Pancreas (tissue), 10 donors: ENCODE data around the gene UBAC2. TPM values are rescaled to one million over a fixed set of nuclear protein-coding genes. Genes with fewer than 3 reads are reported as not detected.

Experiments
- ATAC-seq, 4 donors: fragments of 200-7000 bp; cut with Tn5 transposase; one replicate each; pipeline versions ENCODE4 v1.8.0 to v1.9.1; 2020; ENCODE audit warnings: mild to moderate bottlenecking in 4 of 4, moderate library complexity in 4 of 4
- DNase-seq, 6 donors: peaks; one replicate each; pipeline ENCODE4 v3.0.0-alpha.2; 2020
- FAIRE-seq: peaks from 2 replicates; lab custom pipeline; 2012; peaks lifted over from hg19 to GRCh38; lab: Jason Lieb, UNC
- H3K27ac ChIP-seq, 4 donors: fragments of 200-600 bp; sonication (generic); 1 replicate in 3 of 4; 2 replicates in 1 of 4; pipeline versions ENCODE4 v1.5.0 to v1.8.0; 2020
- H3K27me3 ChIP-seq, 4 donors: fragments of 200-600 bp; one replicate each; pipeline ENCODE4 v1.8.0; 2021
- H3K36me3 ChIP-seq, 3 donors: fragments of 200-600 bp; sonication (generic) in 1 of 3; one replicate each; pipeline versions ENCODE4 v1.5.0 to v1.8.0; 2020 to 2021
- H3K4me1 ChIP-seq, 3 donors: fragments of 200-600 bp; one replicate each; pipeline ENCODE4 v1.8.0; 2021
- H3K4me3 ChIP-seq, 4 donors: fragments of 200-600 bp; sonication (generic) in 2 of 4; one replicate each; pipeline versions ENCODE4 v1.5.0 to v1.8.0; 2020 to 2021
- H3K9me3 ChIP-seq, 4 donors: fragments of 200-600 bp; one replicate each; pipeline ENCODE4 v1.8.0; 2021
- CTCF ChIP-seq, 4 donors: fragments of 200-600 bp; sonication (generic) in 3 of 4; IDR thresholded peaks; one replicate each; pipeline versions ENCODE4 v1.5.0 to v1.8.0; 2021; ENCODE audit warnings: antibody characterized with exemption in 4 of 4
- WGBS, 2 donors: extraction: QIAGEN DNeasy Blood & Tissue Kit; methylation state at CpG; one replicate each; pipeline ENCODE4 v1.1.7; 2013; 5-methylcytosine and 5-hydroxymethylcytosine counted together
- intact Hi-C, 3 donors: fragments of 100-400 bp; cut with DNase I; formaldehyde crosslinking; loops; one replicate each; pipeline versions ENCODE4 v1.11.1 to v1.14.2; 2022
- polyA plus RNA-seq, 2 donors: library from polyadenylated mRNA; stranded (reverse); fragments of 200-250 nt; gene quantifications; one replicate each; pipeline ENCODE4 v1.2.3, GENCODE V29; 2013
- total RNA-seq, 6 donors: library from RNA; stranded (reverse); fragmentation: NEBNext Ultra II Directional in 4 of 6; extraction: Animal tissue kit (Norgen Biotek cat#: 25700) in 4 of 6; gene quantifications; one replicate each; pipeline versions ENCODE4 v1.2.1 to v1.2.4, GENCODE V29; 2021 to 2023
- donor health status: healthy with polysubstance abuse.
- donor health status: DM: no; HTN: no; CAD: no; lungs with moderate emphysema.
- donor health status: DM: no; HTN: no; CAD: no.
- donor health status: control.
- donor health status: control.
- donor health status: Bipolar disorder and iron deficiency.
- donor health status: DM: yes; HTN: yes; CAD: no.
- donor health status: DM: no; HTN: no; CAD: no.
- donor health status: DM: no; HTN: no; CAD: no.
- donor health status: DM: yes; HTN: yes; CAD: no.

The UBAC2 gene
- total and polyA plus RNA-seq, 8 donors, result 17.5 to 29.5 (median 26.9) TPM

- no peak for DNase-seq
- peak overlapping the region in 2 of 4 donors; percentile 20 to 56 for H3K27ac ChIP-seq
- TF ChIP-seq CTCF (IDR thresholded peaks at IDR 0.05), result no peak
- WGBS, 2 donors, result 75 to 84% methylated on average over 1 of the region's 1 CpG
- peaks cover 0 to 11% (median 9%) of the 10 kb centered on the region in 3 donors for H3K4me1 ChIP-seq
- H3K4me3 ChIP-seq, result no peak overlapping the region
- intact Hi-C loops, result no loop called here
- no peaks in the 10 kb centered on the region for H3K9me3 ChIP-seq
- H3K27me3 ChIP-seq, result no peaks in the 10 kb centered on the region
- H3K36me3 ChIP-seq, result no peaks in the 10 kb centered on the region
- FAIRE-seq, result no peak
- ATAC-seq, result peak in 1 of 4 donors; percentile 8
Observed at GRCh38 chr13:99282264-99283231, 81.9 kb downstream of the UBAC2 start.

- H3K27ac ChIP-seq, result no peak overlapping the region
- 64 to 68% methylated on average over 10 of the region's 10 CpGs for WGBS, 2 donors
- intact Hi-C loops, result no loop called here
- no peak for FAIRE-seq
- no peaks in the 10 kb centered on the region for H3K27me3 ChIP-seq
- no peaks in the 10 kb centered on the region for H3K36me3 ChIP-seq
- TF ChIP-seq CTCF (IDR thresholded peaks at IDR 0.05), result no peak
- DNase-seq, result peak in 3 of 6 donors; percentile 31 to 33 (median 33)
- H3K4me1 ChIP-seq, result peaks cover 0 to 11% (median 9%) of the 10 kb centered on the region in 3 donors
- no peak overlapping the region for H3K4me3 ChIP-seq
- no peaks in the 10 kb centered on the region for H3K9me3 ChIP-seq
- ATAC-seq, result peak; percentile 58 to 85 (median 72)
Observed at GRCh38 chr13:99285432-99286182, 85.0 kb downstream of the UBAC2 start.

GRCh38 chr13:99287551-99287950, 86.9 kb downstream of the UBAC2 start:
- H3K27ac ChIP-seq, result no peak overlapping the region
- no peak for TF ChIP-seq CTCF (IDR thresholded peaks at IDR 0.05)
- H3K9me3 ChIP-seq, result no peaks in the 10 kb centered on the region
- intact Hi-C loops, result no loop called here
- FAIRE-seq, result no peak
- H3K36me3 ChIP-seq, result no peaks in the 10 kb centered on the region
- ATAC-seq, result no peak
- WGBS, 2 donors, result 91 to 95% methylated on average over 4 of the region's 4 CpGs
- peaks cover 0 to 9% (median 9%) of the 10 kb centered on the region in 3 donors for H3K4me1 ChIP-seq
- no peak overlapping the region for H3K4me3 ChIP-seq
- DNase-seq, result no peak
- H3K27me3 ChIP-seq, result no peaks in the 10 kb centered on the region

GRCh38 chr13:99288089-99288488, 87.4 kb downstream of the UBAC2 start:
- no peak overlapping the region for H3K4me3 ChIP-seq
- no peak overlapping the region for H3K27ac ChIP-seq
- 81 to 89% methylated on average over 2 of the region's 2 CpGs for WGBS, 2 donors
- H3K4me1 ChIP-seq, result peaks cover 0 to 9% (median 8%) of the 10 kb centered on the region in 3 donors
- TF ChIP-seq CTCF (IDR thresholded peaks at IDR 0.05), result no peak
- ATAC-seq, result peak in 1 of 4 donors; percentile 16
- FAIRE-seq, result no peak
- DNase-seq, result no peak
- H3K36me3 ChIP-seq, result no peaks in the 10 kb centered on the region
- intact Hi-C loops, result no loop called here
- H3K27me3 ChIP-seq, result no peaks in the 10 kb centered on the region
- no peaks in the 10 kb centered on the region for H3K9me3 ChIP-seq
